Caco-2 (cell line): ENCODE results near the gene KRTAP1-5. TPM values are rescaled to one million over a fixed set of nuclear protein-coding genes. Genes with fewer than 3 reads are reported as not detected.

Source experiments
- BruUV-seq: library from RNA; stranded (reverse); fragments of 400-500 nt; replicated peaks from 2 replicates; lab custom pipeline; 2021; lab: Mats Ljungman, UMichigan
- CTCF ChIA-PET: fragments of 300-600 bp; sonication (Branson Sonifier 250); formaldehyde crosslinking; loops from one replicate; lab custom pipeline; 2022; ENCODE audit warnings: antibody characterized with exemption; lab: Charles Lee
- POLR2A ChIA-PET: fragments of 300-600 bp; sonication (Branson Sonifier 250); formaldehyde crosslinking; loops from one replicate; lab custom pipeline; 2022; ENCODE audit warnings: antibody characterized with exemption; lab: Charles Lee
- DNase-seq, 2 experiments: peaks; one replicate each; pipeline versions ENCODE4 v3.0.0 to v3.0.0-alpha.2; 2020 to 2022
- H3K27me3 ChIP-seq: replicated peaks from 2 replicates; pipeline ENCODE4 v1.6.0; 2011; ENCODE audit warnings: low read length; ENCODE audit not compliant: control insufficient read depth, insufficient read depth
- H3K36me3 ChIP-seq: 2 replicates; pipeline ENCODE4 v1.5.1; 2011; ENCODE audit warnings: low read length; ENCODE audit not compliant: control insufficient read depth, insufficient read depth
- H3K4me1 ChIP-seq: fragments of 250-450 bp; sonication (Bioruptor Pico); 2 replicates; pipeline ENCODE4 v1.5.1; 2020; ENCODE audit warnings: mild to moderate bottlenecking
- H3K4me3 ChIP-seq: 2 replicates; pipeline ENCODE4 v1.5.1; 2011; ENCODE audit warnings: low read depth, mild to moderate bottlenecking, control low read depth, low read length
- H3K9me3 ChIP-seq: fragments of 250-450 bp; sonication (Bioruptor Pico); 2 replicates; pipeline ENCODE4 v1.5.1; 2020; ENCODE audit warnings: mild to moderate bottlenecking, moderate library complexity
- H3K27ac Mint-ChIP-seq: one replicate; pipeline ENCODE4 v1.8.0; 2022; ENCODE audit warnings: mixed read lengths; ENCODE audit not compliant: unreplicated experiment
- H3K27me3 Mint-ChIP-seq: one replicate; pipeline ENCODE4 v1.8.0; 2022; ENCODE audit warnings: mixed read lengths; ENCODE audit not compliant: insufficient read depth, unreplicated experiment
- H3K36me3 Mint-ChIP-seq: one replicate; pipeline ENCODE4 v1.8.0; 2022; ENCODE audit warnings: mild to moderate bottlenecking, mixed read lengths; ENCODE audit not compliant: insufficient read depth, unreplicated experiment
- H3K4me1 Mint-ChIP-seq: one replicate; pipeline ENCODE4 v1.8.0; 2022; ENCODE audit warnings: low read depth, mixed read lengths; ENCODE audit not compliant: unreplicated experiment
- H3K4me3 Mint-ChIP-seq: one replicate; pipeline ENCODE4 v1.8.0; 2022; ENCODE audit warnings: mild to moderate bottlenecking, moderate library complexity, mixed read lengths; ENCODE audit not compliant: unreplicated experiment
- H3K9me3 Mint-ChIP-seq: one replicate; pipeline ENCODE4 v1.8.0; 2022; ENCODE audit warnings: mixed read lengths; ENCODE audit not compliant: unreplicated experiment
- intact Hi-C: fragments of 100-400 bp; cut with micrococcal nuclease; formaldehyde crosslinking; loops from one replicate; pipeline ENCODE4 v1.10.0; 2022; ENCODE audit not compliant: unreplicated experiment
- total RNA-seq: library from RNA; stranded (reverse); gene quantifications from 2 replicates; pipeline ENCODE4 v1.2.3, GENCODE V29; 2022
- TF ChIP-seq, protein P1 (sequence below), 2 experiments: fragments of 200-600 bp in 1 of 2; IDR thresholded peaks; 1 replicate in 1 of 2; 2 replicates in 1 of 2; pipeline versions ENCODE4 v1.5.1 to v1.8.0; 2011 to 2022; ENCODE audit warnings: antibody characterized with exemption in 1 of 2, control low read depth in 1 of 2, inconsistent platforms in 1 of 2, low read depth in 1 of 2, low read length in 1 of 2, mild to moderate bottlenecking in 1 of 2, moderate library complexity in 1 of 2; ENCODE audit not compliant: insufficient read depth in 1 of 2, severe bottlenecking in 1 of 2, unreplicated experiment in 1 of 2

The KRTAP1-5 gene
- total RNA-seq, 1 experiment from 2014 or later: not detected

DNA sequence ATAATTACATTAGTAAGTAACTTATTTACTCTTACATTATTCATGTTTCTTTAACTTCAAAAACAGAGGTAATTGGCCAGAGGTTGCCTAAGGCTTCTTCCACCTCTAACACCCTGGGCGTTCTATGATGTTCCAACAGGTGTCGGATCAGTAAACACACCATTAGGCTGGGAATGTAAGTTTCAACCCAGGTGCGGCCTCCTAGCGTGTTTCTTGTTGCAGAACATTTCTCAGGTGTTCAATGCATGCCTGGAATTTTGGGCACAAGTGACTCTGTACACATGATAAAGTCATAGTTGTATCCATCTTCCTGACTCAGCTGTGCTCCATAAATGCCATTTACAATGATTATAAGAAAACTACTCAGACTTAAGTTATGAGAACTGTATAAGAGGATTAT is 27.0 kb upstream of the KRTAP1-5 start:
- H3K4me1 ChIP-seq: peaks cover 28% of the 10 kb centered on the region
- no peaks in the 10 kb centered on the region for H3K36me3 ChIP-seq
- DNase-seq: peak; percentile 40 to 50
- ChIA-PET CTCF (no interaction called here), POLR2A (no interaction called here)
- no TSS peak for BruUV-seq
- peaks cover 28% of the 10 kb centered on the region for H3K4me1 Mint-ChIP-seq
- H3K27ac Mint-ChIP-seq: peak overlapping the region; percentile 53
- H3K4me3 Mint-ChIP-seq: no peak overlapping the region
- H3K36me3 Mint-ChIP-seq: peaks cover 11% of the 10 kb centered on the region
- no peak overlapping the region for H3K4me3 ChIP-seq
- H3K9me3 ChIP-seq: peaks cover 8% of the 10 kb centered on the region
- H3K27me3 ChIP-seq: no peaks in the 10 kb centered on the region
- peaks cover 10% of the 10 kb centered on the region for H3K9me3 Mint-ChIP-seq
- TF ChIP-seq, protein P1, sequence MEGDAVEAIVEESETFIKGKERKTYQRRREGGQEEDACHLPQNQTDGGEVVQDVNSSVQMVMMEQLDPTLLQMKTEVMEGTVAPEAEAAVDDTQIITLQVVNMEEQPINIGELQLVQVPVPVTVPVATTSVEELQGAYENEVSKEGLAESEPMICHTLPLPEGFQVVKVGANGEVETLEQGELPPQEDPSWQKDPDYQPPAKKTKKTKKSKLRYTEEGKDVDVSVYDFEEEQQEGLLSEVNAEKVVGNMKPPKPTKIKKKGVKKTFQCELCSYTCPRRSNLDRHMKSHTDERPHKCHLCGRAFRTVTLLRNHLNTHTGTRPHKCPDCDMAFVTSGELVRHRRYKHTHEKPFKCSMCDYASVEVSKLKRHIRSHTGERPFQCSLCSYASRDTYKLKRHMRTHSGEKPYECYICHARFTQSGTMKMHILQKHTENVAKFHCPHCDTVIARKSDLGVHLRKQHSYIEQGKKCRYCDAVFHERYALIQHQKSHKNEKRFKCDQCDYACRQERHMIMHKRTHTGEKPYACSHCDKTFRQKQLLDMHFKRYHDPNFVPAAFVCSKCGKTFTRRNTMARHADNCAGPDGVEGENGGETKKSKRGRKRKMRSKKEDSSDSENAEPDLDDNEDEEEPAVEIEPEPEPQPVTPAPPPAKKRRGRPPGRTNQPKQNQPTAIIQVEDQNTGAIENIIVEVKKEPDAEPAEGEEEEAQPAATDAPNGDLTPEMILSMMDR (IDR thresholded peaks at IDR 0.05; ENCODE audit: insufficient read depth in 1 of 2, low read depth in 1 of 2, low read length in 1 of 2, severe bottlenecking in 1 of 2, unreplicated experiment in 1 of 2): no peak
- H3K27me3 Mint-ChIP-seq: no peaks in the 10 kb centered on the region
- intact Hi-C loops: no loop called here

DNA sequence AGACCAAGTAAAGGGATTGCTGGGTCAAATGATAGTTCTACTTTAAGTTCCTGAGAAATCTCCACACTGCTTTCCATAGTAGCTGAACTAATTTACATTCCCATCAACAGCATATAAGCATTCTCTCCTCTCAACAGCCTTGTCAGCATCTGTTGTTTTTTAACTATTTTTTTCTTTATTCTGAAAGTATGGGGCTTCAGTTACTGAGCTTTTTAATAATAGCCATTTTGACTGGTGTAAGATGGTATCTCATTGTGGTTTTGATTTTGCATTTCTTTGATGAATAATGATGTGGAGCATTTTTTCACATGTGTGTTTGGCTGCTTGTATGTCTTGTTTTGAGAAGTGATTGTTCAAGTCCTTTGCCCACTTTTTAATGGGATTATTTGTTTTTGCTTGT is 25.6 kb upstream of the KRTAP1-5 start:
- H3K9me3 Mint-ChIP-seq: peaks cover 10% of the 10 kb centered on the region
- H3K4me3 Mint-ChIP-seq: no peak overlapping the region
- H3K4me3 ChIP-seq: no peak overlapping the region
- DNase-seq: no peak
- peaks cover 5% of the 10 kb centered on the region for H3K36me3 Mint-ChIP-seq
- no peaks in the 10 kb centered on the region for H3K27me3 ChIP-seq
- ChIA-PET CTCF (no interaction called here), POLR2A (no interaction called here)
- TF ChIP-seq, protein P1 (IDR thresholded peaks at IDR 0.05; ENCODE audit: insufficient read depth in 1 of 2, low read depth in 1 of 2, low read length in 1 of 2, severe bottlenecking in 1 of 2, unreplicated experiment in 1 of 2): no peak
- H3K4me1 Mint-ChIP-seq: peaks cover 31% of the 10 kb centered on the region
- no peaks in the 10 kb centered on the region for H3K36me3 ChIP-seq
- peaks cover 28% of the 10 kb centered on the region for H3K4me1 ChIP-seq
- H3K9me3 ChIP-seq: peaks cover 8% of the 10 kb centered on the region
- no peaks in the 10 kb centered on the region for H3K27me3 Mint-ChIP-seq
- H3K27ac Mint-ChIP-seq: no peak overlapping the region
- intact Hi-C loops: no loop called here
- BruUV-seq: no TSS peak

DNA sequence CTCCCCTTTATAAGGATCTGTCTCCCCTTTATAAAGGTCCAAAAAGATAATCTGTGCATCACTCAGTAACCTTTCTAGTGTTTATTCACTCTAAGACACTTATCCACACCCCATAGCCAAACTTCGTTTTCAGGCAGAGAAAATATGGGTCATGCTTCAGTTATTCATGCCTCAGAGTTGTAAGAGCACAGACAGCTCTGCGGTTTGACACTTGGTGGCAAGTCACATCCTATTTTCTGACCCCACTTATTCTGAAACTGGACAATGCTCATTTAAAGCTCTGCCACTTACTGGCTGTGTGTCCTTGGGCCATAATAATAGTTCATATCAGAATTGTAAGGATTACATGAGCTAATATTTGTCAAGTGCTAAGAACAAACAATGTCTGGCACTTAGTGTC is 22.1 kb upstream of the KRTAP1-5 start:
- ChIA-PET CTCF (interaction anchor here (0.7 kb wide), 2 partner anchors 10 kb away, joined by 4 to 7 read pairs; no protein-coding TSS in a partner anchor), POLR2A (interaction anchor here (1.8 kb wide), 1 partner anchor 10 kb away, joined by 8 read pairs; no protein-coding TSS in a partner anchor)
- H3K36me3 Mint-ChIP-seq: peaks cover 5% of the 10 kb centered on the region
- H3K4me1 ChIP-seq: peaks cover 31% of the 10 kb centered on the region
- no peaks in the 10 kb centered on the region for H3K27me3 ChIP-seq
- H3K36me3 ChIP-seq: no peaks in the 10 kb centered on the region
- no peak overlapping the region for H3K4me3 ChIP-seq
- no TSS peak for BruUV-seq
- H3K4me3 Mint-ChIP-seq: peak overlapping the region; percentile 58
- H3K27ac Mint-ChIP-seq: peak overlapping the region; percentile 91
- peaks cover 11% of the 10 kb centered on the region for H3K9me3 Mint-ChIP-seq
- H3K4me1 Mint-ChIP-seq: peaks cover 26% of the 10 kb centered on the region
- intact Hi-C loops: no loop called here
- no peak for DNase-seq
- H3K27me3 Mint-ChIP-seq: no peaks in the 10 kb centered on the region
- H3K9me3 ChIP-seq: peaks cover 9% of the 10 kb centered on the region
- TF ChIP-seq, protein P1 (IDR thresholded peaks at IDR 0.05; ENCODE audit: insufficient read depth in 1 of 2, low read depth in 1 of 2, low read length in 1 of 2, severe bottlenecking in 1 of 2, unreplicated experiment in 1 of 2): no peak
